Measurements from ENCODE around the gene ATP11A.

The ATP11A gene

GRCh38 chr13:112762690-112763080, 72.8 kb downstream of the ATP11A start:
- no peak for FAIRE-seq

- FAIRE-seq, result no peak
These were observed 74.2 kb downstream of the ATP11A start for GRCh38 chr13:112764028-112764427.

GRCh38 chr13:112764864-112765561, 75.2 kb downstream of the ATP11A start:
- no peak for FAIRE-seq

- no peak for FAIRE-seq
These were observed 75.9 kb downstream of the ATP11A start for GRCh38 chr13:112765731-112766130.

GRCh38 chr13:112766336-112766735, 76.5 kb downstream of the ATP11A start:
- FAIRE-seq, result no peak

- no peak for FAIRE-seq
These were observed 78.0 kb downstream of the ATP11A start for GRCh38 chr13:112767506-112768471.

GRCh38 chr13:112768795-112769481, 79.1 kb downstream of the ATP11A start:
- no peak for FAIRE-seq

GRCh38 chr13:112769615-112770014, 79.8 kb downstream of the ATP11A start:
- no peak for FAIRE-seq

- FAIRE-seq, result no peak
These were observed 80.7 kb downstream of the ATP11A start for GRCh38 chr13:112770504-112770903.

GRCh38 chr13:112771139-112771876, 81.5 kb downstream of the ATP11A start:
- no peak for FAIRE-seq

- FAIRE-seq, result no peak
These were observed 82.2 kb downstream of the ATP11A start for GRCh38 chr13:112771877-112772538.

- FAIRE-seq, result no peak
These were observed 82.7 kb downstream of the ATP11A start for GRCh38 chr13:112772539-112772909.

GRCh38 chr13:112772929-112773328, 83.1 kb downstream of the ATP11A start:
- no peak for FAIRE-seq

- FAIRE-seq, result no peak
These were observed 84.0 kb downstream of the ATP11A start for GRCh38 chr13:112773601-112774447.

GRCh38 chr13:112774448-112774792, 84.6 kb downstream of the ATP11A start:
- no peak for FAIRE-seq

GRCh38 chr13:112774829-112775565, 85.2 kb downstream of the ATP11A start:
- no peak for FAIRE-seq

GRCh38 chr13:112775791-112776279, 86.0 kb downstream of the ATP11A start:
- no peak for FAIRE-seq

- FAIRE-seq, result no peak
These were observed 86.5 kb downstream of the ATP11A start for GRCh38 chr13:112776354-112776753.

GRCh38 chr13:112776971-112777370, 87.1 kb downstream of the ATP11A start:
- FAIRE-seq, result no peak
